HG03521 (cell line): ENCODE measurements around the gene MBD5.

Source experiments
- ATAC-seq: cut with Tn5 transposase; IDR thresholded peaks from one replicate; pipeline ENCODE4 v1.9.1; 2021; ENCODE audit warnings: mild to moderate bottlenecking, moderate library complexity; ENCODE audit not compliant: unreplicated experiment

The MBD5 gene

GRCh38 chr2:148515120-148515519 is 494.2 kb downstream of the MBD5 start:
- no peak for ATAC-seq

GRCh38 chr2:148515976-148516375 is 495.1 kb downstream of the MBD5 start:
- no peak for ATAC-seq

- ATAC-seq = no peak
Measured at GRCh38 chr2:148517296-148517695, 496.4 kb downstream of the MBD5 start.

- no peak for ATAC-seq
Measured at GRCh38 chr2:148517822-148518221, 496.9 kb downstream of the MBD5 start.

GRCh38 chr2:148519013-148519412 is 498.1 kb downstream of the MBD5 start:
- no peak for ATAC-seq

- ATAC-seq = no peak
Measured at GRCh38 chr2:148521181-148521580, 500.3 kb downstream of the MBD5 start.

- ATAC-seq = no peak
Measured at GRCh38 chr2:148523315-148523714, 502.4 kb downstream of the MBD5 start.

GRCh38 chr2:148524519-148524919 is 503.6 kb downstream of the MBD5 start:
- no peak for ATAC-seq

- ATAC-seq = no peak
Measured at GRCh38 chr2:148525130-148525529, 504.2 kb downstream of the MBD5 start.

- no peak for ATAC-seq
Measured at GRCh38 chr2:148526509-148527346, 505.8 kb downstream of the MBD5 start.

GRCh38 chr2:148527488-148528340 is 506.8 kb downstream of the MBD5 start:
- ATAC-seq = no peak

GRCh38 chr2:148528356-148529064 is 507.6 kb downstream of the MBD5 start:
- ATAC-seq = no peak

GRCh38 chr2:148529745-148530144 is 508.9 kb downstream of the MBD5 start:
- no peak for ATAC-seq

- no peak for ATAC-seq
Measured at GRCh38 chr2:148530350-148530749, 509.5 kb downstream of the MBD5 start.

GRCh38 chr2:148531235-148531634 is 510.3 kb downstream of the MBD5 start:
- ATAC-seq = no peak

GRCh38 chr2:148531669-148532428 is 511.0 kb downstream of the MBD5 start:
- ATAC-seq = no peak

GRCh38 chr2:148533004-148533403 is 512.1 kb downstream of the MBD5 start:
- ATAC-seq = no peak

- no peak for ATAC-seq
Measured at GRCh38 chr2:148533685-148534084, 512.8 kb downstream of the MBD5 start.

GRCh38 chr2:148534416-148535204 is 513.7 kb downstream of the MBD5 start:
- ATAC-seq = no peak

GRCh38 chr2:148538375-148538774 is 517.5 kb downstream of the MBD5 start:
- ATAC-seq = no peak
